Astrocyte of the spinal cord (primary cell): ENCODE results near the gene INPP5A.
"Not testable (repeated sequence)": the region's sequence is repeated elsewhere in the genome, so short reads cannot be mapped to it uniquely, and the experiment has no call there.

ENCODE experiments used
- DNase-seq: peaks from one replicate; pipeline ENCODE4 v3.0.0; 2011; ENCODE audit warnings: low read depth, low spot score
- H3K4me3 ChIP-seq: 2 replicates; pipeline ENCODE4 v1.5.1; 2011; ENCODE audit warnings: low read depth, mild to moderate bottlenecking, low read length, moderate library complexity
- CTCF ChIP-seq: IDR thresholded peaks from 2 replicates; pipeline ENCODE4 v1.5.1; 2012; ENCODE audit warnings: low read depth, mild to moderate bottlenecking, low read length, inconsistent platforms
- in situ Hi-C: cut with HindIII; loops from 2 replicates; pipeline ENCODE4 v1.10.0; 2017; ENCODE audit warnings: low sequenced_read_pairs

Gene INPP5A

GRCh38 chr10:132593900-132594876, 56.6 kb downstream of the INPP5A start:
- H3K4me3 ChIP-seq: no peak overlapping the region
- in situ Hi-C loops: no loop called here
- TF ChIP-seq CTCF: no peak
- DNase-seq: no peak

- TF ChIP-seq CTCF: no peak
- H3K4me3 ChIP-seq: no peak overlapping the region
- in situ Hi-C loops: no loop called here
- DNase-seq: no peak
These were observed 57.4 kb downstream of the INPP5A start for GRCh38 chr10:132595021-132595420.

GRCh38 chr10:132595854-132596253, 58.3 kb downstream of the INPP5A start:
- in situ Hi-C loops: no loop called here
- TF ChIP-seq CTCF: no peak

GRCh38 chr10:132596742-132597279, 59.2 kb downstream of the INPP5A start:
- H3K4me3 ChIP-seq: no peak overlapping the region
- no peak for DNase-seq
- no peak for TF ChIP-seq CTCF
- in situ Hi-C loops: no loop called here

More at GRCh38 chr10:132595854-132596253, 58.3 kb downstream of the INPP5A start:
- H3K4me3 ChIP-seq: no peak overlapping the region
- peak; percentile 51 for DNase-seq

- in situ Hi-C loops: no loop called here
- no peak for TF ChIP-seq CTCF
- DNase-seq: no peak
- no peak overlapping the region for H3K4me3 ChIP-seq
These were observed 60.1 kb downstream of the INPP5A start for GRCh38 chr10:132597654-132598053.

GRCh38 chr10:132599023-132599618, 61.5 kb downstream of the INPP5A start:
- H3K4me3 ChIP-seq, in situ Hi-C loops, DNase-seq: not testable (repeated sequence)

GRCh38 chr10:132599732-132600131, 62.1 kb downstream of the INPP5A start:
- in situ Hi-C loops: no loop called here
- no peak for TF ChIP-seq CTCF
- H3K4me3 ChIP-seq: no peak overlapping the region
- DNase-seq: no peak
